Type B pancreatic cell (in vitro differentiated cells): ENCODE data around the gene RPL37A. TPM values are rescaled to one million over a fixed set of nuclear protein-coding genes. Genes with fewer than 3 reads are reported as not detected.

Experiments used
- DNase-seq: peaks from one replicate; pipeline ENCODE4 v3.0.0; 2021; ENCODE audit warnings: mixed read lengths; ENCODE audit not compliant: unreplicated experiment; ENCODE audit errors: extremely low spot score
- H3K27ac Mint-ChIP-seq: 2 replicates; pipeline ENCODE4 v1.8.0; 2021; ENCODE audit warnings: mild to moderate bottlenecking, mixed read lengths
- H3K27me3 Mint-ChIP-seq: 2 replicates; pipeline ENCODE4 v1.8.0; 2021; ENCODE audit warnings: mixed read lengths
- H3K36me3 Mint-ChIP-seq: 2 replicates; pipeline ENCODE4 v1.8.0; 2021; ENCODE audit warnings: mixed read lengths
- H3K4me1 Mint-ChIP-seq: one replicate; pipeline ENCODE4 v1.8.0; 2021; ENCODE audit warnings: mixed read lengths; ENCODE audit not compliant: unreplicated experiment
- H3K4me3 Mint-ChIP-seq: 2 replicates; pipeline ENCODE4 v1.8.0; 2021; ENCODE audit warnings: mild to moderate bottlenecking, mixed read lengths
- H3K9me3 Mint-ChIP-seq: 2 replicates; pipeline ENCODE4 v1.8.0; 2021; ENCODE audit warnings: mixed read lengths
- CTCF ChIP-seq: fragments of 200-600 bp; sonication (generic); conservative IDR thresholded peaks from 2 replicates; pipeline ENCODE4 v1.5.0; 2021; ENCODE audit warnings: antibody characterized with exemption, mild to moderate bottlenecking
- total RNA-seq: library from RNA; stranded (reverse); gene quantifications from 2 replicates; pipeline ENCODE4 v1.2.1, GENCODE V29; 2021; ENCODE audit warnings: low replicate concordance

The RPL37A gene
- total RNA-seq, 1 donor from 2014 or later, result 3,098 TPM

GRCh38 chr2:216464104-216464720 is 34.4 kb upstream of the RPL37A start:
- no peak overlapping the region for H3K27ac Mint-ChIP-seq
- no peak overlapping the region for H3K4me3 Mint-ChIP-seq
- DNase-seq, result no peak
- no peak for TF ChIP-seq CTCF
- no peaks in the 10 kb centered on the region for H3K9me3 Mint-ChIP-seq
- peaks cover 30% of the 10 kb centered on the region for H3K36me3 Mint-ChIP-seq
- peaks cover 6% of the 10 kb centered on the region for H3K4me1 Mint-ChIP-seq
- H3K27me3 Mint-ChIP-seq, result no peaks in the 10 kb centered on the region

- DNase-seq, result no peak
- TF ChIP-seq CTCF, result no peak
- Mint-ChIP-seq H3K36me3 (peaks cover 34% of the 10 kb centered on the region), H3K4me3 (no peak overlapping the region), H3K27ac (no peak overlapping the region), H3K27me3 (no peaks in the 10 kb centered on the region), H3K4me1 (peaks cover 6% of the 10 kb centered on the region), H3K9me3 (no peaks in the 10 kb centered on the region)
Measured at GRCh38 chr2:216465579-216466195, 33.0 kb upstream of the RPL37A start.

- H3K9me3 Mint-ChIP-seq, result no peaks in the 10 kb centered on the region
- peaks cover 6% of the 10 kb centered on the region for H3K4me1 Mint-ChIP-seq
- H3K36me3 Mint-ChIP-seq, result peaks cover 28% of the 10 kb centered on the region
- H3K27me3 Mint-ChIP-seq, result no peaks in the 10 kb centered on the region
- no peak overlapping the region for H3K27ac Mint-ChIP-seq
- H3K4me3 Mint-ChIP-seq, result no peak overlapping the region
- no peak for DNase-seq
- no peak for TF ChIP-seq CTCF
Measured at GRCh38 chr2:216467845-216468244, 30.8 kb upstream of the RPL37A start.

- H3K27ac Mint-ChIP-seq, result no peak overlapping the region
- no peaks in the 10 kb centered on the region for H3K27me3 Mint-ChIP-seq
- TF ChIP-seq CTCF, result no peak
- H3K4me3 Mint-ChIP-seq, result no peak overlapping the region
- DNase-seq, result no peak
- H3K4me1 Mint-ChIP-seq, result peaks cover 6% of the 10 kb centered on the region
- no peaks in the 10 kb centered on the region for H3K9me3 Mint-ChIP-seq
- H3K36me3 Mint-ChIP-seq, result peaks cover 22% of the 10 kb centered on the region
Measured at GRCh38 chr2:216469661-216470060, 29.0 kb upstream of the RPL37A start.

GRCh38 chr2:216473187-216473586 is 25.5 kb upstream of the RPL37A start:
- Mint-ChIP-seq H3K4me3 (no peak overlapping the region), H3K27ac (no peak overlapping the region), H3K27me3 (no peaks in the 10 kb centered on the region), H3K9me3 (no peaks in the 10 kb centered on the region), H3K36me3 (peaks cover 13% of the 10 kb centered on the region), H3K4me1 (no peaks in the 10 kb centered on the region)
- TF ChIP-seq CTCF, result no peak
- DNase-seq, result no peak
